Colonic mucosa (tissue), 4 donors: ENCODE data around the gene TCF4. TPM values are rescaled to one million over a fixed set of nuclear protein-coding genes. Genes with fewer than 3 reads are reported as not detected.

ENCODE experiments used
- DNase-seq: peaks from one replicate; pipeline ENCODE4 v3.0.0-alpha.2; 2020
- H3K27ac ChIP-seq: fragments of 200-600 bp; one replicate; pipeline ENCODE4 v1.8.0; 2021
- H3K27me3 ChIP-seq: fragments of 200-600 bp; one replicate; pipeline ENCODE4 v1.8.0; 2021
- H3K36me3 ChIP-seq: fragments of 200-600 bp; one replicate; pipeline ENCODE4 v1.8.0; 2021
- H3K4me1 ChIP-seq: fragments of 200-600 bp; one replicate; pipeline ENCODE4 v1.8.0; 2021; ENCODE audit warnings: mild to moderate bottlenecking
- H3K4me3 ChIP-seq: fragments of 200-600 bp; one replicate; pipeline ENCODE4 v1.8.0; 2021
- H3K9ac ChIP-seq, 2 donors: one replicate each; pipeline ENCODE4 v1.7.0; 2013; ENCODE audit warnings: control low read depth in 2 of 2, low read depth in 2 of 2, low read length in 2 of 2
- H3K9me3 ChIP-seq: fragments of 200-600 bp; one replicate; pipeline ENCODE4 v1.8.0; 2021
- intact Hi-C: fragments of 100-400 bp; cut with DNase I; formaldehyde crosslinking; loops from one replicate; pipeline ENCODE4 v1.14.1; 2022
- total RNA-seq, 2 donors: library from RNA; stranded (reverse); fragmentation: NEBNext Ultra II Directional in 1 of 2; extraction: Animal tissue kit (Norgen Biotek cat#: 25700) in 1 of 2; gene quantifications; one replicate each; pipeline ENCODE4 v1.2.1, GENCODE V29; 2021
- TF ChIP-seq, protein P1 (sequence below): fragments of 200-600 bp; IDR thresholded peaks from one replicate; pipeline ENCODE4 v1.8.0; 2022; ENCODE audit warnings: antibody characterized with exemption, mild to moderate bottlenecking
- donor health status: healthy.
- donor health status: DM: no; HTN: no; CAD: no.
- donor health status: DM: no; HTN: no; CAD: no.

The TCF4 gene
- total RNA-seq, 2 donors from 2014 or later = 9.8 to 29.0 TPM

DNA sequence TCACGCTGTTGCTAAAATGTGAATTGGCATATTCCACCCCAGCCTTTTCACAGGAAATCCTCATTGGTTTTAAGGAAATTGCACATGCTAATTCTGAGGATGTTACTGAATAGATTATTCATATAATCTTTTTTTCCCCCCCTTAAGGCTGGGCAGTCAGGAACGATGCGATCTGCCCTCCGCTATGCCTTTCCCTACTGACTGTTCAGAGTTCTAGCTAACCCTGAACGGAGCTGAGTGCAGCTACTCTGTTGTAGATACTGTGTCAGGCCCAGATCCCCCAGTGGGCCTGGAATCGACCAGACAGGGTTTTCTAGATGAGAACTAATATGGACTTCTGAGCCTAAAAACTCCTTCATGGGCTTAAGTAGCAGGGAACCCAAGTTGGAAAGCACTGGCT, 192.2 kb downstream of the TCF4 start:
- intact Hi-C loops = no loop called here
- Histone ChIP-seq H3K27ac (no peak overlapping the region), H3K9ac (no peak overlapping the region), H3K4me3 (no peak overlapping the region), H3K9me3 (no peaks in the 10 kb centered on the region), H3K27me3 (no peaks in the 10 kb centered on the region), H3K4me1 (no peaks in the 10 kb centered on the region), H3K36me3 (no peaks in the 10 kb centered on the region)
- DNase-seq = no peak
- TF ChIP-seq, protein P1, sequence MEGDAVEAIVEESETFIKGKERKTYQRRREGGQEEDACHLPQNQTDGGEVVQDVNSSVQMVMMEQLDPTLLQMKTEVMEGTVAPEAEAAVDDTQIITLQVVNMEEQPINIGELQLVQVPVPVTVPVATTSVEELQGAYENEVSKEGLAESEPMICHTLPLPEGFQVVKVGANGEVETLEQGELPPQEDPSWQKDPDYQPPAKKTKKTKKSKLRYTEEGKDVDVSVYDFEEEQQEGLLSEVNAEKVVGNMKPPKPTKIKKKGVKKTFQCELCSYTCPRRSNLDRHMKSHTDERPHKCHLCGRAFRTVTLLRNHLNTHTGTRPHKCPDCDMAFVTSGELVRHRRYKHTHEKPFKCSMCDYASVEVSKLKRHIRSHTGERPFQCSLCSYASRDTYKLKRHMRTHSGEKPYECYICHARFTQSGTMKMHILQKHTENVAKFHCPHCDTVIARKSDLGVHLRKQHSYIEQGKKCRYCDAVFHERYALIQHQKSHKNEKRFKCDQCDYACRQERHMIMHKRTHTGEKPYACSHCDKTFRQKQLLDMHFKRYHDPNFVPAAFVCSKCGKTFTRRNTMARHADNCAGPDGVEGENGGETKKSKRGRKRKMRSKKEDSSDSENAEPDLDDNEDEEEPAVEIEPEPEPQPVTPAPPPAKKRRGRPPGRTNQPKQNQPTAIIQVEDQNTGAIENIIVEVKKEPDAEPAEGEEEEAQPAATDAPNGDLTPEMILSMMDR = no peak

- Histone ChIP-seq H3K36me3 (no peaks in the 10 kb centered on the region), H3K4me1 (no peaks in the 10 kb centered on the region), H3K9me3 (no peaks in the 10 kb centered on the region), H3K9ac (no peak overlapping the region), H3K4me3 (no peak overlapping the region), H3K27me3 (no peaks in the 10 kb centered on the region), H3K27ac (no peak overlapping the region)
- intact Hi-C loops = no loop called here
- TF ChIP-seq, protein P1 = no peak
- DNase-seq = no peak
Observed at GRCh38 chr18:55390898-55391297, 197.1 kb downstream of the TCF4 start.

DNA sequence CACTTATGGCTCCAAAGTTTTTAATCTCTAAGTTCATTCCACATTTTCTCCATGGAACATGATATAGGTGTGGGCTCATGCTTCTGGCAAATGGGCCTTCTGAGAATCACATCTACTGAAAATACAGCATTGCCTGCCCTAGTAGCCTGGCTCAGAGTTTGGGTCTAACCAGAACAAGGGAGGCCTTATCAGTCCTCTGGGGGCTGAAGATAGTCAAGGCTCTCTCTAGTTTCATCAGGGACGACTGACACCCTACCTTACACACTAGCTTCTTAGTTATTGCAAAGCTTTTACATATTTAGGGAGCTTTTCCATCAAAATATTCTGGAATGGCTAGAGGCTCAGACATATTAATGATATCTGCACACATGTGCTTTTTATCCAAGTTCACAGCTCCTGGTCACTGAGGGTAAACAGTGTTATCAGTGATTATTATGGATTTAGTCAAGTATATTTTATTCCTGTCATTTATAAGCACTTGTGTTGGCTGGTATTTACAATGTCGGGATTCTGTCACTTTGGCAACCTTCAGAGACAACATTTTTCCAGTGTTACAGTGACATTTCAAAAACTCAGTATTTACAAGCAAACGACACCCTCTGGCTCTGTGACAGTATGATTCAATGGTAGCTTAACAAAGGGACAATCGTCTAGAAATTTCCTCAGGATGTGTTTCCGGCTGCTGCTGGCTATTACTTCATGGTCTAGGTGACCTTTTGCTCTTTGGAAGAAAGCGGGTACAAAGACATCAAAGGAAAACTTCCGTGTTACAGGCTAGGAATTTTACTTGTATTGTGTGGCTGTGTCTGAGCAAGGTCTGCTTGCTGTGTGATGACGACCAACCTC, 200.6 kb downstream of the TCF4 start:
- DNase-seq = no peak
- H3K4me3 ChIP-seq = no peak overlapping the region
- H3K9me3 ChIP-seq = no peaks in the 10 kb centered on the region
- H3K9ac ChIP-seq = no peak overlapping the region
- H3K27me3 ChIP-seq = no peaks in the 10 kb centered on the region
- no peaks in the 10 kb centered on the region for H3K4me1 ChIP-seq
- no peaks in the 10 kb centered on the region for H3K36me3 ChIP-seq
- TF ChIP-seq, protein P1 = no peak
- no peak overlapping the region for H3K27ac ChIP-seq
- intact Hi-C loops = no loop called here

DNA sequence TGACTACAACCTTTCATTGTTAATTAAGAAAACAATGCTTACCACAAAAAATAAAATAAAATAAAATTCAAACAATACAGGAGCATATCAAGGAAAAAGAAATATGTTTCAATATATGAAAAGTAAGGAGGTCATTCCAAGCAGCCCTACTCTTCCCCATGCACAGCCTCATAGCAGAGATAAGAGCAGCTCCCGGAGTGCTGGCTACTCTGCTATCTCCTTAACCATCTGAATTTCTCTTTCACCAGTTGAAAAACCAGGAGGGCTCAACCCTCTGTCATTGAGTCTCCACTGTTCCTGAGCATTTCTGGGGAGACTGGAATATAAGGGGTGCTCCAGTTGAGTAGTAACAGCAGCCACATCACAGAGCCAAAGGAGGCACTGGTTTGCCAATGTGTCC, 201.4 kb downstream of the TCF4 start:
- Histone ChIP-seq H3K27ac (no peak overlapping the region), H3K9me3 (no peaks in the 10 kb centered on the region), H3K36me3 (no peaks in the 10 kb centered on the region), H3K9ac (no peak overlapping the region), H3K4me1 (no peaks in the 10 kb centered on the region), H3K4me3 (no peak overlapping the region), H3K27me3 (no peaks in the 10 kb centered on the region)
- no peak for DNase-seq
- TF ChIP-seq, protein P1 = no peak
- intact Hi-C loops = no loop called here

DNA sequence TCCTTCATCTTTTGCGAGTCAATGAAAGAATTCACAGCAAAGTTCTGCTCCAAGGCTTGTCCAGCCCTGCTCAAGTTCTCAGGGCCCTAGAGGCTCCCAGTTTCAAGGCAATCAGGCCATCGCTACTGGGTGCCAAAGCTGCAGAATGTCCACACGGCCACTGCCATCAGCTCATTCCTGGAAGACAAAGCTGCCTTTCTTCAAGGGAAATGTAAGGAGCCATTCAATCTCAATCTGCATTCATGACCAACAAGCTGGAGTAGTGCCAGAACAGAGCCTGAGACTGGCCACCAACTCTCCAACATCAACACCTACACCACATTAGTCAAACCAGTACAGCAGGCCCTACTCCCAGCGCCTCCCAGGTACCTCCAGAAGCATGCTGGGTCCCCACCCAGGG, 202.2 kb downstream of the TCF4 start:
- Histone ChIP-seq H3K9me3 (no peaks in the 10 kb centered on the region), H3K4me3 (no peak overlapping the region), H3K9ac (no peak overlapping the region), H3K27me3 (no peaks in the 10 kb centered on the region), H3K27ac (no peak overlapping the region), H3K4me1 (no peaks in the 10 kb centered on the region), H3K36me3 (no peaks in the 10 kb centered on the region)
- intact Hi-C loops = no loop called here
- TF ChIP-seq, protein P1 = no peak
- DNase-seq = no peak
